Sigmoid colon (tissue), 7 donors: Measurements from ENCODE around the gene NDUFB6. TPM values are rescaled to one million over a fixed set of nuclear protein-coding genes. Genes with fewer than 3 reads are reported as not detected.
A peak's percentile ranks its signal among the peaks of the same experiment; 100 is the strongest.
"Not testable (repeated sequence)": the region's sequence is repeated elsewhere in the genome, so short reads cannot be mapped to it uniquely, and the experiment has no call there.

ENCODE experiments used
- DNase-seq: peaks from one replicate; pipeline ENCODE4 v3.0.0-alpha.2; 2019
- H3K27ac ChIP-seq, 4 donors: fragments of 200-600 bp; sonication (generic); one replicate each; pipeline ENCODE4 v1.5.1; 2016 to 2019; ENCODE audit warnings: mild to moderate bottlenecking in 1 of 4
- H3K27me3 ChIP-seq, 3 donors: fragments of 200-600 bp; sonication (generic); one replicate each; pipeline ENCODE4 v1.5.1; 2019; ENCODE audit warnings: mild to moderate bottlenecking in 1 of 3
- H3K36me3 ChIP-seq, 4 donors: fragments of 200-600 bp; sonication (generic); one replicate each; pipeline ENCODE4 v1.5.1; 2016 to 2019
- H3K4me1 ChIP-seq, 4 donors: fragments of 200-600 bp; sonication (generic); one replicate each; pipeline ENCODE4 v1.5.1; 2017 to 2019
- H3K4me3 ChIP-seq, 4 donors: fragments of 200-600 bp; sonication (generic); one replicate each; pipeline ENCODE4 v1.5.1; 2017 to 2019; ENCODE audit warnings: mild to moderate bottlenecking in 2 of 4, moderate library complexity in 1 of 4
- H3K9me3 ChIP-seq, 4 donors: fragments of 200-600 bp in 3 of 4; sonication (generic) in 3 of 4; one replicate each; pipeline versions ENCODE4 v1.5.1 to v1.6.1; 2013 to 2019
- EP300 ChIP-seq, 4 donors: sonication (generic); formaldehyde crosslinking; IDR thresholded peaks; one replicate each; pipeline ENCODE4 v1.6.1; 2017; ENCODE audit warnings: antibody characterized with exemption in 4 of 4
- POLR2A ChIP-seq, 2 donors: fragments of 450-650 bp; IDR thresholded peaks; one replicate each; pipeline ENCODE4 v1.6.1; 2016; ENCODE audit warnings: antibody characterized with exemption in 2 of 2, mild to moderate bottlenecking in 2 of 2, moderate library complexity in 2 of 2
- POLR2AphosphoS5 ChIP-seq, 4 donors: sonication (generic); formaldehyde crosslinking; IDR thresholded peaks; one replicate each; pipeline ENCODE4 v1.6.1; 2017; ENCODE audit warnings: antibody characterized with exemption in 4 of 4
- WGBS, 2 donors: extraction: QIAGEN DNeasy Blood & Tissue Kit; methylation state at CpG; one replicate each; pipeline ENCODE4 v1.1.7; 2013; 5-methylcytosine and 5-hydroxymethylcytosine counted together
- intact Hi-C: fragments of 100-400 bp; cut with DNase I; formaldehyde crosslinking; loops from one replicate; pipeline ENCODE4 v1.15.1; 2023
- polyA plus RNA-seq, 3 donors: library from polyadenylated mRNA; stranded (reverse); fragments of 200-250 nt; gene quantifications; one replicate each; pipeline ENCODE4 v1.2.3, GENCODE V29; 2013
- total RNA-seq, 4 donors: library from RNA; depleted of rRNA; stranded (reverse); fragments of >200 nt; gene quantifications; one replicate each; pipeline ENCODE4 v1.1.0, GENCODE V29; 2016
- TF ChIP-seq, protein P1 (sequence below), 4 experiments: fragments of 450-650 bp in 3 of 4; fragments of 200-600 bp in 1 of 4; IDR thresholded peaks; one replicate each; pipeline ENCODE4 v1.5.1; 2016 to 2019; ENCODE audit warnings: antibody characterized with exemption in 4 of 4, mild to moderate bottlenecking in 3 of 4, moderate library complexity in 2 of 4
- donor health status: healthy with polysubstance abuse.
- donor health status: Bipolar disorder and iron deficiency.
- donor health status: healthy.

Gene NDUFB6
- 10 to 100 TPM; 37.7 to 97.6 (median 57.0) TPM for total RNA-seq
- 10 to 100 TPM; 41.7 to 91.8 (median 66.1) TPM for polyA plus RNA-seq

DNA sequence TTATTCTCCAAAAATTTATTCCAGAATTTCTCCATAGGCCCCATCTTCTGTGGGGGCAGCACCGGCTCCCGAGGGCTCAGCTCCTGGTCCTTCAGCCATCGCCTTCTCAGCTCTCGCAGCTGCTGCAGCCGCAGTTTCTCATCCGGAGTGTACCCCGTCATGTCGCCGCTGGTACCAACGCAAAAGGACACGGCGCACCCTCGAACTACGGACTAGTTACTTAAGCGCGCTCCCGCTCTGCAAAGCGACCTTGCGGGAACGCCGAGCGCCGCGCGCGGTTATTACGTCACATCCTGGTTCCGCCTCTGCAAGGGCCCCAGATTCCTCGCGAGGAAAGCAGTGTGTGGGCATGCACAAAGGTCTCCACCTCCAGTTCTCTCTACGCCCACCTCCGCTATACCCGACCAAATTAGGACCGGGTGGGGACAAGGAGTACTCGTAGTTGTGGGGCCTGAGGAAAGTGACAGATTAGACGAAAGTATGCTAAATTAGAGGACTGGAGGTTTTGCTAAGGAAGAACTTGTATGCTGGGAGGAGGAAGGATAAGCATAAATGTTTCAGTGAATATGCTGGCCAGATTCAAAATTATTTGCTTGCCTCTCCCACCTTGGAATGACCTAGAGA is at the start of gene NDUFB6:
Gene NDUFB6 (minus strand): TSS at position 260 of the 624 bp plus-strand sequence. CDS start 99 bp downstream, at position 161.
- WGBS, 2 donors, result 0% methylated on average over 36 of the region's 36 CpGs
- Histone ChIP-seq H3K27me3 (no peaks in the 10 kb centered on the region), H3K36me3 (peaks cover 0 to 15% (median 3%) of the 10 kb centered on the region in 4 donors), H3K4me3 (peak within 1 kb of the TSS; percentile 76 to 82 (median 80)), H3K27ac (peak within 1 kb of the TSS; percentile 89 to 93 (median 91)), H3K9me3 (no peaks in the 10 kb centered on the region), H3K4me1 (peaks cover 0 to 31% (median 23%) of the 10 kb centered on the region in 4 donors)
- peak; percentile 95 for DNase-seq
- TF ChIP-seq POLR2A (IDR thresholded peaks at IDR 0.05) (peak; percentile 59 to 75), POLR2AphosphoS5 (IDR thresholded peaks at IDR 0.05) (peak; percentile 89 to 97 (median 95)), EP300 (IDR thresholded peaks at IDR 0.05) (peak in 1 of 4 donors; percentile 21)
- TF ChIP-seq, protein P1, sequence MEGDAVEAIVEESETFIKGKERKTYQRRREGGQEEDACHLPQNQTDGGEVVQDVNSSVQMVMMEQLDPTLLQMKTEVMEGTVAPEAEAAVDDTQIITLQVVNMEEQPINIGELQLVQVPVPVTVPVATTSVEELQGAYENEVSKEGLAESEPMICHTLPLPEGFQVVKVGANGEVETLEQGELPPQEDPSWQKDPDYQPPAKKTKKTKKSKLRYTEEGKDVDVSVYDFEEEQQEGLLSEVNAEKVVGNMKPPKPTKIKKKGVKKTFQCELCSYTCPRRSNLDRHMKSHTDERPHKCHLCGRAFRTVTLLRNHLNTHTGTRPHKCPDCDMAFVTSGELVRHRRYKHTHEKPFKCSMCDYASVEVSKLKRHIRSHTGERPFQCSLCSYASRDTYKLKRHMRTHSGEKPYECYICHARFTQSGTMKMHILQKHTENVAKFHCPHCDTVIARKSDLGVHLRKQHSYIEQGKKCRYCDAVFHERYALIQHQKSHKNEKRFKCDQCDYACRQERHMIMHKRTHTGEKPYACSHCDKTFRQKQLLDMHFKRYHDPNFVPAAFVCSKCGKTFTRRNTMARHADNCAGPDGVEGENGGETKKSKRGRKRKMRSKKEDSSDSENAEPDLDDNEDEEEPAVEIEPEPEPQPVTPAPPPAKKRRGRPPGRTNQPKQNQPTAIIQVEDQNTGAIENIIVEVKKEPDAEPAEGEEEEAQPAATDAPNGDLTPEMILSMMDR (IDR thresholded peaks at IDR 0.05), result no peak
- intact Hi-C loops, result loop anchor here (1.0 to 10.0 kb wide), 6 partner anchors 22 to 592 kb away; partner anchors contain the start of genes ACO1, APTX, B4GALT1 and RIGI

DNA sequence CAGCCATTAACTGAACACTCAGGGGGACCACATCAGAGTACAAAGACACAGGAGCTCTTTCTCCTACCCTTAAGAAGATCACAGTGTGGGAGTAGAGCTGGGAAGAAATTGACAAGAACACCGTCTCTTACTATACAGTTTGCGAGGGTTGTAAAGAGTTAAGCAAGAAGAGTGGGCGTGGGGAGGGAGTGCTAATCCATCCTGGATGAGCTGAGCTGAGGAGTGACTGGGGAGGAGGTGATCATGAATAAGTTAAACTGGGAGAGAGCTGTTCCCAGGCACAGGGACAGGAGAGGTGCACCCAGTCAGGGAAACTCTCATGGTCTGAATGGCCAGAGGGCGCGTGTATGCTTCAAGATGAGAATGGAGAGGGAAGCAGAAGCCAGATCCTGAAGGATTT is 45.3 kb upstream of the NDUFB6 start:
- no peaks in the 10 kb centered on the region for H3K36me3 ChIP-seq
- peaks cover 0 to 5% (median 0%) of the 10 kb centered on the region in 3 donors for H3K27me3 ChIP-seq
- no peak overlapping the region for H3K4me3 ChIP-seq
- DNase-seq, result no peak
- no peak overlapping the region for H3K27ac ChIP-seq
- WGBS, 2 donors, result 66 to 75% methylated on average over 5 of the region's 5 CpGs
- intact Hi-C loops, result no loop called here
- TF ChIP-seq EP300 (IDR thresholded peaks at IDR 0.05) (no peak), POLR2A (IDR thresholded peaks at IDR 0.05) (no peak), POLR2AphosphoS5 (IDR thresholded peaks at IDR 0.05) (no peak)
- TF ChIP-seq, protein P1 (IDR thresholded peaks at IDR 0.05), result no peak
- no peaks in the 10 kb centered on the region for H3K9me3 ChIP-seq
- no peaks in the 10 kb centered on the region for H3K4me1 ChIP-seq

DNA sequence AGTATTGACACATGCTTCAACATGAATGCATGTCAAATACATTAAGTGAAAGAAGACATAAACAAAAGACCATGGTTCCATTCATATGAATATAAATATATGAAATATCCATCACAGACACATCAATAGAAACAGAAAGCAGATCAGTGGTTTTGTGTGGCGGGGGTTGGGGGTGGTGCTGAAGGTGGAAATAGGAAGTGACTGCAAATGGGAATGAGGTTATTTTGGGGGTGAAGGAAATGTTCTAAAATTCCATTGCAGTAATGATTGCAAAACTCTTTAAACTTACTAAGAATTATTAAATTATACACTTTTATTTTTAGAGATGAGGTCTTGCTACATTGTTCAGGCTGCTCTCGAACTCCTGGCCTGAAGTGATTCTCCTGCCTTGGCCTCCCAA is 33.9 kb upstream of the NDUFB6 start:
- Histone ChIP-seq H3K27ac (no peak overlapping the region), H3K27me3 (no peaks in the 10 kb centered on the region), H3K4me3 (no peak overlapping the region), H3K4me1 (no peaks in the 10 kb centered on the region), H3K9me3 (peaks cover 0 to 3% (median 0%) of the 10 kb centered on the region in 4 donors), H3K36me3 (no peaks in the 10 kb centered on the region)
- intact Hi-C loops, result no loop called here
- TF ChIP-seq, protein P1 (IDR thresholded peaks at IDR 0.05), result no peak
- TF ChIP-seq EP300 (IDR thresholded peaks at IDR 0.05) (no peak), POLR2AphosphoS5 (IDR thresholded peaks at IDR 0.05) (no peak)
- 72 to 85% methylated on average over 2 of the region's 2 CpGs for WGBS, 2 donors
- DNase-seq, result no peak

DNA sequence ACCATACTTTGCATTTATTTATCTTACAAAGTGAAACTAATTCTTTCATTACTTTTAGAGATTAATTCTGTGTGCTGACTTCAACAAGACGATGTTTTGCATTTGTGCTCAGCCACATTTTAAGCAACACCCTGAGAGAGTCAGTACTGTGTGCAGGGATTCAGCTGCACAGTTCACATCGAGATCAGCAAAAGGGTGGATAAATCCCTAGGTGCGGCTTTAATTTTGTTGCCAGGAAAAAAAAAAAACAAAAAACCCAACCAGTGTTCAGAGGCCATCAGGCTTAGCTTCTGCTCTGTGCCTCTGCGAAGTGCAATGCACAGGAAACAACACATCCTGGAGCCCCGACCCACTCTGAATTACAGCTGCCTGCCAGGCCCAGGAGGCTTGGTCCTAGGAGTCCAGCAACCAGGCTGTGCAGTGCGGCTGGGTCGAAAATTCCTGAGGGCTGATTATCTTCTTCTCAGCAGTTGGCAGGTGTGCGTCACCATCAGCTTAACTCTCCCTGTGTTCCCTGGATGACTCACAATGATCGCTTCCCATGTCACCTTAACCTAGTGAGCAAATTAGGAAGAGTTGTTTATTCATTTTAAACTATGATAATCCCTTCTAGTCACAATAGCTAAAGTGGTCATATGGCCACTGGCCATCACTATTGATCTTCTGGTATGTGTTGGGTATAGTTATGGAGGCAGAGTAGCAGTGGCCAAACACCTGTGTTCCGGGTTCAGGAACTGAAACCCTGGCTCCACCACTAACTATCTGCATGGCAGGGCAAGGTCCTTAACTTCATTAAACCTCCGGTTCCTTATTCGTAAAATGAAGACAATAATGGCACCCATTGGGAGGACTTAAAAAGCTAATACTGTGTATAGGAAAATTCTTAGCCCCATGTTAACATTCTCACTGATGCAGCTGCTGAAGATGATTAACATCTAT is 31.2 kb upstream of the NDUFB6 start:
- Histone ChIP-seq H3K36me3 (no peaks in the 10 kb centered on the region), H3K4me3 (no peak overlapping the region), H3K27me3 (no peaks in the 10 kb centered on the region), H3K27ac (no peak overlapping the region), H3K9me3 (peaks cover 0 to 3% (median 0%) of the 10 kb centered on the region in 4 donors), H3K4me1 (no peaks in the 10 kb centered on the region)
- intact Hi-C loops, result no loop called here
- no peak for DNase-seq
- TF ChIP-seq POLR2A (IDR thresholded peaks at IDR 0.05) (no peak), EP300 (IDR thresholded peaks at IDR 0.05) (no peak), POLR2AphosphoS5 (IDR thresholded peaks at IDR 0.05) (no peak)
- TF ChIP-seq, protein P1 (IDR thresholded peaks at IDR 0.05), result no peak
- 69 to 71% methylated on average over 12 of the region's 12 CpGs for WGBS, 2 donors

DNA sequence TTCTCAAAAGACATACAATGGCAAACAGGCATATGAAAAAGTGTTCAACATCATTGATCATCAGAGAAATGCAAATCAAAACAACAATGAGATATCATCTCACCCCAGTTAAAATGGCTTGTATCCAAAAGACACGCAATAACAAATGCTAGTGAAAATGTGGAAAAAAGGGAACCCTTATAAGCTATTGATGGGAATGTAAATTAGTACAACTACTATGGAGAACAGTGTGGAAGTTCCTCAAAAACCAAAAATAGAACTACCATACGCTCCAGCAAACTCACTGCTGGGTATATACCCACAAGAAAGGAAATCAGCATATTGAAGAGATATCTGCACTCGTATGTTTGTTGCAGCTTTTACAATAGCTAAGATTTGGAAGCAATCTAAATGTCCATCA is 26.1 kb upstream of the NDUFB6 start:
- WGBS, 2 donors, result 53 to 74% methylated on average over 3 of the region's 3 CpGs
- H3K9me3 ChIP-seq, H3K4me3 ChIP-seq, H3K27ac ChIP-seq, intact Hi-C loops, H3K36me3 ChIP-seq, H3K4me1 ChIP-seq, DNase-seq, H3K27me3 ChIP-seq: not testable (repeated sequence)
